Sciatic nerve (tissue), 2 donors: ENCODE results near the gene ARF1. TPM values are rescaled to one million over a fixed set of nuclear protein-coding genes. Genes with fewer than 3 reads are reported as not detected.
A peak's percentile ranks its signal among the peaks of the same experiment; 100 is the strongest.
"Not testable (repeated sequence)": the region's sequence is repeated elsewhere in the genome, so short reads cannot be mapped to it uniquely, and the experiment has no call there.

ENCODE experiments used
- ATAC-seq: fragments of 200-7000 bp; cut with Tn5 transposase; one replicate; pipeline ENCODE4 v1.9.1; 2020; ENCODE audit warnings: mild to moderate bottlenecking, moderate library complexity
- DNase-seq: peaks from one replicate; pipeline ENCODE4 v3.0.0-alpha.2; 2020; ENCODE audit warnings: low spot score
- intact Hi-C: fragments of 100-400 bp; cut with DNase I; formaldehyde crosslinking; loops from one replicate; pipeline ENCODE4 v1.14.2; 2022
- total RNA-seq: library from RNA; stranded (reverse); fragmentation: NEBNext Ultra II Directional; extraction: Animal tissue kit (Norgen Biotek cat#: 25700); gene quantifications from one replicate; pipeline ENCODE4 v1.2.1, GENCODE V29; 2021
- donor health status: DM: no; HTN: no; CAD: no.
- donor health status: DM: no; HTN: no; CAD: no.

Gene ARF1
- total RNA-seq, 1 donor from 2014 or later, result 251 TPM

GRCh38 chr1:228109073-228109961 is 26.8 kb downstream of the ARF1 start, which contains the start of gene MRPL55:
Gene MRPL55, minus strand, starts transcription at chr1:228109299. Its CDS starts 1,039 bp downstream, at chr1:228108260.
- peak; percentile 99 for DNase-seq
- intact Hi-C loops, result no loop called here
- peak; percentile 98 for ATAC-seq

GRCh38 chr1:228109962-228110488 is 27.5 kb downstream of the ARF1 start:
- peak; percentile 12 for ATAC-seq
- DNase-seq, result no peak
- intact Hi-C loops, result no loop called here

GRCh38 chr1:228110556-228110955 is 28.0 kb downstream of the ARF1 start:
- DNase-seq, result no peak
- intact Hi-C loops, result no loop called here
- no peak for ATAC-seq

DNA sequence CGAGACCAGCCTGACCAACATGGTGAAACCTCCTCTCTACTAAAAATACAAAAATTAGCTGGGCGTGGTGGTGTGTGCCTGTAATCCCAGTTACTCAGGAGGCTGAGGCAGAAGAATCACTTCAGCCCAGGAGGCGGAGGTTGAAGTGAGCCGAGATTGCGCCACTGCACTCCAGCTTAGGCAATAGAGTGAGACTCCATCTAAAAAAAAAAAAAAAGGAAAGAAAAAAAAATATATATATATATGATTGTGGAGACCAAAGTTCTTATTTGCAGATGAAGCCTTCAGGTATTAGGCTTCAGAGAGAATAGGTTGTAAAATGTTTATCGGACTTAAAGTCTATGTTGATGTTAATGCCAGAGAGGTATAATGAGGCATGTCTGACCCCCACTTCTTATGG is 28.8 kb downstream of the ARF1 start:
- DNase-seq, intact Hi-C loops, ATAC-seq: not testable (repeated sequence)

GRCh38 chr1:228112167-228112566 is 29.7 kb downstream of the ARF1 start:
- ATAC-seq, result no peak
- DNase-seq, result no peak
- intact Hi-C loops, result no loop called here

DNA sequence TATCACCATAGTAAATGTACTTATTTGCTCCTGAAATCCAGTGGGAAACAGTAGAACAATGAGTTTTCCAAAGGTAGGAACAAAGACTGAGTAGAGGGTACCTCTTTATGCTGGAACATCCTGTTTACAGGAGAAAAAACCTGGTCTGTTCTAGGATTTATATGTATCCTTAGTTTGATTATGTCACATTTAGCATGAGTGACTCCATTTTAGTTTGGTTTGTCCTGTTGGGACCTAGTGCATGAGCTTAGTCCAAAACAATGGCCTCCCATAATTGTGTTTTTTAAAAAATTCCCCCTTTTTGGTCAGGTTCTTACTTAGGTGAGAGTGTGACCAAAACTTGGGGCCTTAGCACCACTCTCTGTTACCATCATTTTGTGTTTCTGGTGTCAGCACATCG is 30.1 kb downstream of the ARF1 start:
- ATAC-seq (no peak), DNase-seq (no peak)
- intact Hi-C loops, result no loop called here

- DNase-seq, result no peak
- intact Hi-C loops, result no loop called here
- ATAC-seq, result no peak
Measured at GRCh38 chr1:228114827-228115226, 32.3 kb downstream of the ARF1 start.

DNA sequence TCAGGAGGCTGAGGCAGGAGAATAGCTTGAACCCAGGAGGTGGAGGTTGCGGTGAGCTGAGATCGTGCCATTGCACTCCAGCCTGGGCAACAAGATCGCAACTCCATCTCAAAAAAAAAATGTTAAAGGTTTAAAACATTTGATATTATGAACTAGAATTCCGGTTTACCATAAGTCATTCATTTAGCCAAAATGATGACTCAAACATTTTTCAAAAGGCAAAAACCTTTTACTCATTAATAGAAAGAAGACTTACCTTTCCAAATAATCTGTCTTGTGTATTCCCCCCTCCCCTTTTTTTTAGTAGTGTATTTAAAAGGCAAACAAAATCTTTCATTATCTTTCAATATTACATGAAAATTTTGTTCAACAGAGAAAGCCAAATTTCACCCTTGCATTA is 34.8 kb downstream of the ARF1 start:
- DNase-seq, result no peak
- intact Hi-C loops, result no loop called here
- no peak for ATAC-seq

GRCh38 chr1:228118040-228118439 is 35.5 kb downstream of the ARF1 start:
- DNase-seq (no peak), ATAC-seq (no peak)
- intact Hi-C loops, result no loop called here

- DNase-seq, result no peak
- no peak for ATAC-seq
- intact Hi-C loops, result loop anchor here (10.0 kb wide), 1 partner anchor 754 kb away; no protein-coding TSS in a partner anchor
Measured at GRCh38 chr1:228120351-228120750, 37.8 kb downstream of the ARF1 start.

- no peak for ATAC-seq
- no peak for DNase-seq
- intact Hi-C loops, result loop anchor here (10.0 kb wide), 1 partner anchor 754 kb away; no protein-coding TSS in a partner anchor
Measured at GRCh38 chr1:228120857-228121489, 38.5 kb downstream of the ARF1 start.

DNA sequence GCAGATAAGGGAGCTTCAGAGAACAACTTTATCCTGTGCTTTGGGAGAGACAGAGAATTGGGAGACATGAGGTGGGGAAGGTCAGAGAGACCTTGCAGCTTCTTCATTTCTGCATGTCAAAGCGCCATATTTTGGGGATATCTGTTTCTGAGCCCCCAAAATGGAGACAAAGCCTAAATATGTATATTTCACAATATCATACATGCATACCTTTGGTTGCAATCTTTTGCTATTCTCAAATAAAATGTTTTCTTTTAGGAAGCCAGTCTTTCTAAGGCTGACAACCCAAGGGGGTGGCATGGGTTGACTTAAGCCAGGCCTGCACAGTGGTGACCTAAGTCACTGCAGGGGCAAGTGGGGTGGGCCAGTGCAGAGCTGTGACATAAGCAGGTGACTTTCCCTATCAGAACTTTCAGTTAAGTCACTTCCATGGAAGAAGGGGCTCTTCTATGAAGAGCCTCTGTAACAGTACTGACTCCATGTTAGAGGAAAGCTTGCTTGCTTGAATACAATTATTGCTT is 40.5 kb downstream of the ARF1 start:
- DNase-seq (no peak), ATAC-seq (no peak)
- intact Hi-C loops, result loop anchor here (10.0 kb wide), 1 partner anchor 752 kb away; no protein-coding TSS in a partner anchor

GRCh38 chr1:228123505-228123904 is 41.0 kb downstream of the ARF1 start:
- no peak for ATAC-seq
- intact Hi-C loops, result loop anchor here (10.0 kb wide), 1 partner anchor 751 kb away; no protein-coding TSS in a partner anchor
- no peak for DNase-seq

GRCh38 chr1:228125185-228125584 is 42.7 kb downstream of the ARF1 start:
- intact Hi-C loops, result loop anchor here (10.0 kb wide), 1 partner anchor 750 kb away; no protein-coding TSS in a partner anchor
- DNase-seq, result no peak
- no peak for ATAC-seq

- no peak for ATAC-seq
- no peak for DNase-seq
- intact Hi-C loops, result no loop called here
Measured at GRCh38 chr1:228131766-228132165, 49.3 kb downstream of the ARF1 start.

GRCh38 chr1:228134591-228134990 is 52.1 kb downstream of the ARF1 start:
- no peak for DNase-seq
- intact Hi-C loops, result no loop called here
- no peak for ATAC-seq

DNA sequence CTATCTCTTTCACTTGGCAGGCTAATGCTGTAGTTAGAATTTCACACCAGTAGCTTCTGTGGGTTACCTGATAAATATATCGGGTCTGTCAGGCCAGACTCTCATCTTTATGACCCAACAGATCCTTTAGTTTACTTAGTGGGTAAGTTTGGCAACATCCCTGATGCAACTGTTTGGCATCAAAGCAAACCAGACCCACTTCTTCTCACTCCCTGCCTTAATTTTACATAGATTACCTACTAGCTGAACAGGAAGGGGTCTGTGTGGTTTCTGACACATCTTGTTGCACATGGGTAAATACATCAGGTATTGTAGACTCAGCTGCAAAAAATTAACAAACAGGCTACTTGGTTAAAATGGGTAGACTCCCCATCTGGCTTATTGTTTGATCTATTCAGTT is 54.4 kb downstream of the ARF1 start:
- DNase-seq (no peak), ATAC-seq (no peak)
- intact Hi-C loops, result no loop called here

GRCh38 chr1:228139406-228139930 is 57.0 kb downstream of the ARF1 start:
- intact Hi-C loops, result no loop called here
- no peak for ATAC-seq
- no peak for DNase-seq
